A549 (cell line): ENCODE data around the gene ZNF234. TPM values are rescaled to one million over a fixed set of nuclear protein-coding genes. Genes with fewer than 3 reads are reported as not detected.

Experiments
- ATAC-seq, 2 experiments: fragments of 200-7000 bp in 1 of 2; fragments of >200 bp in 1 of 2; cut with Nextera tagmentation in 1 of 2; cut with Tn5 transposase in 1 of 2; 3 replicates each; pipeline versions ENCODE4 v1.8.0 to v1.9.1; 2018 to 2020; ENCODE audit warnings: mild to moderate bottlenecking in 1 of 2, moderate library complexity in 1 of 2
- CTCF ChIA-PET: fragments of 300-600 bp; sonication (Branson Sonifier 250); formaldehyde crosslinking; extraction: SDS; loops from one replicate; lab custom pipeline; 2021; ENCODE audit warnings: antibody characterized with exemption, inconsistent platforms; lab: Yijun Ruan, JAX
- POLR2A ChIA-PET: fragments of 350-600 bp; formaldehyde crosslinking; extraction: SDS; loops from one replicate; lab custom pipeline; 2021; ENCODE audit warnings: antibody characterized with exemption, inconsistent platforms; lab: Yijun Ruan, JAX
- DNase-seq, 2 experiments: peaks; one replicate each; pipeline versions ENCODE4 v3.0.0 to v3.0.0-alpha.2; 2011 to 2016; ENCODE audit warnings: low read depth in 1 of 2, low spot score in 1 of 2
- FAIRE-seq: peaks from 2 replicates; lab custom pipeline; 2011; peaks lifted over from hg19 to GRCh38; lab: Jason Lieb, UNC
- H3K27ac ChIP-seq, 2 experiments: fragments of >200 bp; sonication (Bioruptor Twin); formaldehyde crosslinking; 3 replicates each; pipeline ENCODE4 v1.5.1; 2016 to 2017
- H3K4me1 ChIP-seq: fragments of >200 bp; sonication (Bioruptor Twin); formaldehyde crosslinking; 3 replicates; pipeline ENCODE4 v1.6.1; 2016
- H3K4me2 ChIP-seq: fragments of >200 bp; sonication (Bioruptor Twin); formaldehyde crosslinking; 3 replicates; pipeline ENCODE4 v1.6.1; 2016
- H3K4me3 ChIP-seq: fragments of >200 bp; sonication (Bioruptor Twin); formaldehyde crosslinking; 3 replicates; pipeline ENCODE4 v1.5.1; 2016
- H3K9me3 ChIP-seq: fragments of >200 bp; sonication (Bioruptor Twin); formaldehyde crosslinking; 3 replicates; pipeline ENCODE4 v1.6.1; 2016
- BHLHE40 ChIP-seq: IDR thresholded peaks from 2 replicates; pipeline ENCODE4 v1.6.1; 2012; ENCODE audit warnings: low read depth, low read length, inconsistent platforms
- CBX8 ChIP-seq: fragments of 200-600 bp; sonication (generic); IDR thresholded peaks from 2 replicates; pipeline ENCODE4 v1.6.1; 2016
- CEBPB ChIP-seq, 2 experiments: fragments of >200 bp in 1 of 2; sonication (Bioruptor Twin) in 1 of 2; formaldehyde crosslinking in 1 of 2; IDR thresholded peaks; 2 replicates each; pipeline ENCODE4 v1.6.1; 2012 to 2016
- CHD2 ChIP-seq: fragments of 150-350 bp; IDR thresholded peaks from 2 replicates; pipeline ENCODE4 v1.6.1; 2014; ENCODE audit warnings: low read length; ENCODE audit not compliant: partially characterized antibody
- CHD4 ChIP-seq: fragments of 200-600 bp; sonication (generic); IDR thresholded peaks from 2 replicates; pipeline ENCODE4 v1.6.1; 2016; ENCODE audit warnings: antibody characterized with exemption, mild to moderate bottlenecking, borderline replicate concordance
- ESRRA ChIP-seq: fragments of 150-350 bp; IDR thresholded peaks from 2 replicates; pipeline ENCODE4 v1.6.1; 2014; ENCODE audit warnings: mild to moderate bottlenecking, low read length, borderline replicate concordance
- FOXS1 ChIP-seq: fragments of 250-450 bp; sonication (Bioruptor Pico); IDR thresholded peaks from 2 replicates; pipeline ENCODE4 v1.5.0; 2020; ENCODE audit warnings: mild to moderate bottlenecking, moderate library complexity
- HEYL ChIP-seq: fragments of 250-450 bp; sonication (Bioruptor Pico); IDR thresholded peaks from 2 replicates; pipeline ENCODE4 v1.8.0; 2021; ENCODE audit warnings: mild to moderate bottlenecking, moderate library complexity
- HOXB5 ChIP-seq: fragments of 250-450 bp; sonication (Bioruptor Pico); IDR thresholded peaks from 2 replicates; pipeline ENCODE4 v1.5.0; 2020; ENCODE audit warnings: mild to moderate bottlenecking, moderate library complexity
- JUN ChIP-seq, 2 experiments: fragments of >200 bp; sonication (Bioruptor Twin); formaldehyde crosslinking; IDR thresholded peaks; 2 replicates in 1 of 2; 3 replicates in 1 of 2; pipeline ENCODE4 v1.6.1; 2016 to 2017
- JUNB ChIP-seq: fragments of >200 bp; sonication (Bioruptor Twin); formaldehyde crosslinking; IDR thresholded peaks from 2 replicates; pipeline ENCODE4 v1.6.1; 2016
- MYC ChIP-seq: IDR thresholded peaks from 2 replicates; pipeline ENCODE4 v1.6.1; 2012; ENCODE audit warnings: mild to moderate bottlenecking, inconsistent platforms, low read length, improper control_type of control experiment, borderline replicate concordance
- NPAS2 ChIP-seq: fragments of 250-450 bp; sonication (Bioruptor Pico); IDR thresholded peaks from 2 replicates; pipeline ENCODE4 v1.8.0; 2022; ENCODE audit warnings: mild to moderate bottlenecking, moderate library complexity, borderline replicate concordance
- NR3C1 ChIP-seq: fragments of >200 bp; sonication (Bioruptor Twin); formaldehyde crosslinking; IDR thresholded peaks from 3 replicates; pipeline ENCODE4 v1.6.1; 2017
- PHF8 ChIP-seq: fragments of 200-600 bp; sonication (generic); IDR thresholded peaks from 2 replicates; pipeline ENCODE4 v1.6.1; 2016; ENCODE audit warnings: low read depth, mild to moderate bottlenecking, antibody characterized with exemption, moderate library complexity, borderline replicate concordance
- POLR2A ChIP-seq: IDR thresholded peaks from 2 replicates; pipeline ENCODE4 v1.6.1; 2012; ENCODE audit warnings: mild to moderate bottlenecking, low read length
- RAD21 ChIP-seq, 2 experiments: fragments of >200 bp in 1 of 2; sonication (Bioruptor Twin) in 1 of 2; formaldehyde crosslinking in 1 of 2; IDR thresholded peaks in 1 of 2; conservative IDR thresholded peaks in 1 of 2; 2 replicates in 1 of 2; 3 replicates in 1 of 2; pipeline ENCODE4 v1.6.1; 2012 to 2018; ENCODE audit warnings: inconsistent platforms in 1 of 2
- SMC3 ChIP-seq: fragments of >200 bp; sonication (Bioruptor Twin); formaldehyde crosslinking; IDR thresholded peaks from 3 replicates; pipeline ENCODE4 v1.6.1; 2018; ENCODE audit warnings: inconsistent platforms
- SREBF2 ChIP-seq: fragments of 450-650 bp; IDR thresholded peaks from 2 replicates; pipeline ENCODE4 v1.6.1; 2014; ENCODE audit warnings: mild to moderate bottlenecking, moderate library complexity
- TP53 ChIP-seq: fragments of 250-450 bp; sonication (Bioruptor Pico); IDR thresholded peaks from 2 replicates; pipeline ENCODE4 v1.5.0; 2021; ENCODE audit warnings: mild to moderate bottlenecking, moderate library complexity
- ZSCAN20 ChIP-seq: fragments of 250-450 bp; sonication (Bioruptor Pico); IDR thresholded peaks from 2 replicates; pipeline ENCODE4 v1.8.0; 2022; ENCODE audit warnings: mild to moderate bottlenecking, moderate library complexity
- WGBS: methylation state at CpG from one replicate; pipeline ENCODE4 v1.1.6; 2017; ENCODE audit errors: missing lambda C conversion rate; 5-methylcytosine and 5-hydroxymethylcytosine counted together
- polyA plus RNA-seq, 4 experiments: library from polyadenylated mRNA; depleted of rRNA in 3 of 4; stranded (reverse); fragments of >200 nt; fragmentation: RNase III in 1 of 4; extraction: RNeasy Plus Mini Kit Qiagen cat#74134 plus additional on column Dnase treatment in 1 of 4; gene quantifications; 2 replicates in 3 of 4; 3 replicates in 1 of 4; pipeline ENCODE4 v1.2.3, GENCODE V29; 2011 to 2017
- TF ChIP-seq, protein P1 (sequence below): fragments of >200 bp; sonication (Bioruptor Twin); formaldehyde crosslinking; IDR thresholded peaks from 3 replicates; pipeline ENCODE4 v1.5.1; 2016
- TF ChIP-seq, protein P2 (sequence below): IDR thresholded peaks from 2 replicates; pipeline ENCODE4 v1.6.1; 2012
- TF ChIP-seq, protein P3 (sequence below): fragments of 250-450 bp; sonication (Bioruptor Pico); IDR thresholded peaks from 2 replicates; pipeline ENCODE4 v1.5.0; 2021; ENCODE audit warnings: mild to moderate bottlenecking, moderate library complexity, borderline replicate concordance
- TF ChIP-seq, protein P4 (sequence below): IDR thresholded peaks from 2 replicates; pipeline ENCODE4 v1.6.1; 2012
- TF ChIP-seq, protein P5 (sequence below): fragments of 200-600 bp; sonication (generic); IDR thresholded peaks from 2 replicates; pipeline ENCODE4 v1.6.1; 2016; ENCODE audit warnings: antibody characterized with exemption, mild to moderate bottlenecking, moderate library complexity
- TF ChIP-seq, protein P6 (sequence below): fragments of >200 bp; sonication (Bioruptor Twin); formaldehyde crosslinking; IDR thresholded peaks from 3 replicates; pipeline ENCODE4 v1.6.1; 2016
- TF ChIP-seq, protein P7 (sequence below): fragments of 450-650 bp; IDR thresholded peaks from 2 replicates; pipeline ENCODE4 v1.6.1; 2014; ENCODE audit warnings: antibody characterized with exemption

ZNF234 gene
- polyA plus RNA-seq, 2 of the 4 experiments (the other 2 are of a cell fraction): 4.7 to 6.2 TPM

DNA sequence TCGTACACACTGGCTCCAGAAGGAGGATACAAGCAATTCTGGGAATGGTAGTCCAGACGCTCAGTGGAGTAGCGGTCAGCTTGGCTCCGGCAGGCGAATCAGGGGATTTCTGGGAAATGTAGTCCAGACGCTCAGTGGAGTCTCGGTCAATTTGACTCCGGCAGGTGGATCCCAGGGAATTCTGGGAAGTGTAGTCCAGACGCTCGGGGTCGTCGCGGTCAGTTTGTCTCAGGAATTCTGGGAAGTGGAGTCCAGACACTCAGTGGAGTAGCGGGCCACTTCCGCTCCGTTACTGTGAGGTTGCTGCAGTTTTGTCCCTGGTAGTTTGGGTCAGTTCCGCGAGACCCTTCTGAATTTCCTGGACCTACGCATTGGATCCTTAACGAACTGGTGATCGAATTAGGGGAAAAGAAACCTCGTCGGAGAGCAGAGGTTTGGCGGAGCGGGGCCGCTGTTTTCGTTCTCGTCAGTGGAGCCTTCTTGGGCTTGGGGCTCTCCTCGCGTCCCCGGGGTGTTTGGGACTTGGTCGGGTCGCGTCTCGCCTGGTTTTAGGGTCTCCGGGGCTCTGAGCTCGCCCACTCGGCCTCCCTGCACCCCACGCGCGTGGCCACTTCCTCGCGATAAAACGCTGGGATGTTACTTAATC is 28.1 kb upstream of the ZNF234 start, which contains the start of gene ZNF225:
Gene ZNF225, plus strand, starts transcription at position 262 of the 646 bp plus-strand sequence. CDS start 2,429 bp downstream, outside the sequence.
- FAIRE-seq (peak; percentile 51), DNase-seq (peak; percentile 97 to 99), ATAC-seq (peak; percentile 98 to 99)
- peak within 1 kb of the TSS; percentile 91 for H3K4me2 ChIP-seq
- under 1% methylated on average over 44 of the region's 44 CpGs for WGBS
- H3K9me3 ChIP-seq: peaks cover 38% of the 10 kb centered on the region
- no peaks in the 10 kb centered on the region for H3K4me1 ChIP-seq
- TF ChIP-seq CHD2: peak; percentile 61
- TF ChIP-seq, protein P1, sequence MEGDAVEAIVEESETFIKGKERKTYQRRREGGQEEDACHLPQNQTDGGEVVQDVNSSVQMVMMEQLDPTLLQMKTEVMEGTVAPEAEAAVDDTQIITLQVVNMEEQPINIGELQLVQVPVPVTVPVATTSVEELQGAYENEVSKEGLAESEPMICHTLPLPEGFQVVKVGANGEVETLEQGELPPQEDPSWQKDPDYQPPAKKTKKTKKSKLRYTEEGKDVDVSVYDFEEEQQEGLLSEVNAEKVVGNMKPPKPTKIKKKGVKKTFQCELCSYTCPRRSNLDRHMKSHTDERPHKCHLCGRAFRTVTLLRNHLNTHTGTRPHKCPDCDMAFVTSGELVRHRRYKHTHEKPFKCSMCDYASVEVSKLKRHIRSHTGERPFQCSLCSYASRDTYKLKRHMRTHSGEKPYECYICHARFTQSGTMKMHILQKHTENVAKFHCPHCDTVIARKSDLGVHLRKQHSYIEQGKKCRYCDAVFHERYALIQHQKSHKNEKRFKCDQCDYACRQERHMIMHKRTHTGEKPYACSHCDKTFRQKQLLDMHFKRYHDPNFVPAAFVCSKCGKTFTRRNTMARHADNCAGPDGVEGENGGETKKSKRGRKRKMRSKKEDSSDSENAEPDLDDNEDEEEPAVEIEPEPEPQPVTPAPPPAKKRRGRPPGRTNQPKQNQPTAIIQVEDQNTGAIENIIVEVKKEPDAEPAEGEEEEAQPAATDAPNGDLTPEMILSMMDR: no peak
- TF ChIP-seq RAD21 (conservative IDR thresholded peaks at IDR 0.05 in 1 of 2, IDR thresholded peaks at IDR 0.05 in 1 of 2): peak in 1 of 2 experiments; percentile 26; a peak in 2 of 5 replicates
- TF ChIP-seq, protein P2, sequence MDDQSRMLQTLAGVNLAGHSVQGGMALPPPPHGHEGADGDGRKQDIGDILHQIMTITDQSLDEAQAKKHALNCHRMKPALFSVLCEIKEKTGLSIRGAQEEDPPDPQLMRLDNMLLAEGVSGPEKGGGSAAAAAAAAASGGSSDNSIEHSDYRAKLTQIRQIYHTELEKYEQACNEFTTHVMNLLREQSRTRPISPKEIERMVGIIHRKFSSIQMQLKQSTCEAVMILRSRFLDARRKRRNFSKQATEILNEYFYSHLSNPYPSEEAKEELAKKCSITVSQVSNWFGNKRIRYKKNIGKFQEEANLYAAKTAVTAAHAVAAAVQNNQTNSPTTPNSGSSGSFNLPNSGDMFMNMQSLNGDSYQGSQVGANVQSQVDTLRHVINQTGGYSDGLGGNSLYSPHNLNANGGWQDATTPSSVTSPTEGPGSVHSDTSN: no peak
- peak; percentile 61 for TF ChIP-seq POLR2A
- no peak for TF ChIP-seq BHLHE40
- TF ChIP-seq HEYL (CRISPR knock-in tag): no peak
- TF ChIP-seq ZSCAN20: no peak
- no peak for TF ChIP-seq CHD4
- TF ChIP-seq JUNB: no peak
- TF ChIP-seq TP53: no peak
- no peak for TF ChIP-seq ESRRA
- no peak for TF ChIP-seq NR3C1
- peak; percentile 55 to 80; a peak in 4 of 5 replicates for TF ChIP-seq JUN (IDR thresholded peaks at IDR 0.05)
- TF ChIP-seq MYC: peak; percentile 84
- no peak for TF ChIP-seq NPAS2 (CRISPR knock-in tag)
- TF ChIP-seq, protein P3, sequence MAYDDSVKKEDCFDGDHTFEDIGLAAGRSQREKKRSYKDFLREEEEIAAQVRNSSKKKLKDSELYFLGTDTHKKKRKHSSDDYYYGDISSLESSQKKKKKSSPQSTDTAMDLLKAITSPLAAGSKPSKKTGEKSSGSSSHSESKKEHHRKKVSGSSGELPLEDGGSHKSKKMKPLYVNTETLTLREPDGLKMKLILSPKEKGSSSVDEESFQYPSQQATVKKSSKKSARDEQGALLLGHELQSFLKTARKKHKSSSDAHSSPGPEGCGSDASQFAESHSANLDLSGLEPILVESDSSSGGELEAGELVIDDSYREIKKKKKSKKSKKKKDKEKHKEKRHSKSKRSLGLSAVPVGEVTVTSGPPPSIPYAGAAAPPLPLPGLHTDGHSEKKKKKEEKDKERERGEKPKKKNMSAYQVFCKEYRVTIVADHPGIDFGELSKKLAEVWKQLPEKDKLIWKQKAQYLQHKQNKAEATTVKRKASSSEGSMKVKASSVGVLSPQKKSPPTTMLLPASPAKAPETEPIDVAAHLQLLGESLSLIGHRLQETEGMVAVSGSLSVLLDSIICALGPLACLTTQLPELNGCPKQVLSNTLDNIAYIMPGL: no peak
- no peak for TF ChIP-seq CEBPB (IDR thresholded peaks at IDR 0.05)
- no peak for TF ChIP-seq CBX8
- no peak for TF ChIP-seq SREBF2
- TF ChIP-seq, protein P4, sequence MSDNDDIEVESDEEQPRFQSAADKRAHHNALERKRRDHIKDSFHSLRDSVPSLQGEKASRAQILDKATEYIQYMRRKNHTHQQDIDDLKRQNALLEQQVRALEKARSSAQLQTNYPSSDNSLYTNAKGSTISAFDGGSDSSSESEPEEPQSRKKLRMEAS: peak; percentile 60; the same call in 1 of the 2 replicates
- TF ChIP-seq SMC3: no peak
- TF ChIP-seq HOXB5 (CRISPR knock-in tag): no peak
- TF ChIP-seq, protein P5, sequence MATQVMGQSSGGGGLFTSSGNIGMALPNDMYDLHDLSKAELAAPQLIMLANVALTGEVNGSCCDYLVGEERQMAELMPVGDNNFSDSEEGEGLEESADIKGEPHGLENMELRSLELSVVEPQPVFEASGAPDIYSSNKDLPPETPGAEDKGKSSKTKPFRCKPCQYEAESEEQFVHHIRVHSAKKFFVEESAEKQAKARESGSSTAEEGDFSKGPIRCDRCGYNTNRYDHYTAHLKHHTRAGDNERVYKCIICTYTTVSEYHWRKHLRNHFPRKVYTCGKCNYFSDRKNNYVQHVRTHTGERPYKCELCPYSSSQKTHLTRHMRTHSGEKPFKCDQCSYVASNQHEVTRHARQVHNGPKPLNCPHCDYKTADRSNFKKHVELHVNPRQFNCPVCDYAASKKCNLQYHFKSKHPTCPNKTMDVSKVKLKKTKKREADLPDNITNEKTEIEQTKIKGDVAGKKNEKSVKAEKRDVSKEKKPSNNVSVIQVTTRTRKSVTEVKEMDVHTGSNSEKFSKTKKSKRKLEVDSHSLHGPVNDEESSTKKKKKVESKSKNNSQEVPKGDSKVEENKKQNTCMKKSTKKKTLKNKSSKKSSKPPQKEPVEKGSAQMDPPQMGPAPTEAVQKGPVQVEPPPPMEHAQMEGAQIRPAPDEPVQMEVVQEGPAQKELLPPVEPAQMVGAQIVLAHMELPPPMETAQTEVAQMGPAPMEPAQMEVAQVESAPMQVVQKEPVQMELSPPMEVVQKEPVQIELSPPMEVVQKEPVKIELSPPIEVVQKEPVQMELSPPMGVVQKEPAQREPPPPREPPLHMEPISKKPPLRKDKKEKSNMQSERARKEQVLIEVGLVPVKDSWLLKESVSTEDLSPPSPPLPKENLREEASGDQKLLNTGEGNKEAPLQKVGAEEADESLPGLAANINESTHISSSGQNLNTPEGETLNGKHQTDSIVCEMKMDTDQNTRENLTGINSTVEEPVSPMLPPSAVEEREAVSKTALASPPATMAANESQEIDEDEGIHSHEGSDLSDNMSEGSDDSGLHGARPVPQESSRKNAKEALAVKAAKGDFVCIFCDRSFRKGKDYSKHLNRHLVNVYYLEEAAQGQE: peak; percentile 39; the same call in 1 of the 2 replicates
- TF ChIP-seq, protein P6, sequence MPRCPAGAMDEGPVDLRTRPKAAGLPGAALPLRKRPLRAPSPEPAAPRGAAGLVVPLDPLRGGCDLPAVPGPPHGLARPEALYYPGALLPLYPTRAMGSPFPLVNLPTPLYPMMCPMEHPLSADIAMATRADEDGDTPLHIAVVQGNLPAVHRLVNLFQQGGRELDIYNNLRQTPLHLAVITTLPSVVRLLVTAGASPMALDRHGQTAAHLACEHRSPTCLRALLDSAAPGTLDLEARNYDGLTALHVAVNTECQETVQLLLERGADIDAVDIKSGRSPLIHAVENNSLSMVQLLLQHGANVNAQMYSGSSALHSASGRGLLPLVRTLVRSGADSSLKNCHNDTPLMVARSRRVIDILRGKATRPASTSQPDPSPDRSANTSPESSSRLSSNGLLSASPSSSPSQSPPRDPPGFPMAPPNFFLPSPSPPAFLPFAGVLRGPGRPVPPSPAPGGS: 0 out of 3 replicates have a peak, but pooled peaks have one; percentile 27
- TF ChIP-seq PHF8: peak; percentile 45; the same call in 1 of the 2 replicates
- TF ChIP-seq, protein P7, sequence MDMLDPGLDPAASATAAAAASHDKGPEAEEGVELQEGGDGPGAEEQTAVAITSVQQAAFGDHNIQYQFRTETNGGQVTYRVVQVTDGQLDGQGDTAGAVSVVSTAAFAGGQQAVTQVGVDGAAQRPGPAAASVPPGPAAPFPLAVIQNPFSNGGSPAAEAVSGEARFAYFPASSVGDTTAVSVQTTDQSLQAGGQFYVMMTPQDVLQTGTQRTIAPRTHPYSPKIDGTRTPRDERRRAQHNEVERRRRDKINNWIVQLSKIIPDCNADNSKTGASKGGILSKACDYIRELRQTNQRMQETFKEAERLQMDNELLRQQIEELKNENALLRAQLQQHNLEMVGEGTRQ: 0 out of 2 replicates have a peak, but pooled peaks have one; percentile 19
- TF ChIP-seq FOXS1 (CRISPR knock-in tag): no peak
- ChIA-PET POLR2A (interaction anchor here (1.0 to 2.6 kb wide), 2 partner anchors 19 to 52 kb away, joined by 8 to 18 read pairs; partner anchors contain the start of genes ZNF224 and ZNF226), CTCF (interaction anchor here (1.4 kb wide), 1 partner anchor 18 kb away, joined by 4 read pairs; no protein-coding TSS in a partner anchor)
- peak within 1 kb of the TSS; percentile 79 to 84 for H3K27ac ChIP-seq
- peak within 1 kb of the TSS; percentile 79 for H3K4me3 ChIP-seq
